HTR-8/SVneo (cell line): ENCODE measurements around the gene SPATA7.

Experiments
- DNase-seq: peaks from one replicate; pipeline ENCODE4 v3.0.0; 2011; ENCODE audit warnings: low spot score, mixed read lengths; ENCODE audit not compliant: insufficient read length
- FAIRE-seq: peaks from 2 replicates; lab custom pipeline; 2011; peaks lifted over from hg19 to GRCh38; lab: Jason Lieb, UNC

The SPATA7 gene

GRCh38 chr14:88477513-88478250 lies 92.2 kb downstream of the SPATA7 start:
- FAIRE-seq = no peak
- no peak for DNase-seq

DNA sequence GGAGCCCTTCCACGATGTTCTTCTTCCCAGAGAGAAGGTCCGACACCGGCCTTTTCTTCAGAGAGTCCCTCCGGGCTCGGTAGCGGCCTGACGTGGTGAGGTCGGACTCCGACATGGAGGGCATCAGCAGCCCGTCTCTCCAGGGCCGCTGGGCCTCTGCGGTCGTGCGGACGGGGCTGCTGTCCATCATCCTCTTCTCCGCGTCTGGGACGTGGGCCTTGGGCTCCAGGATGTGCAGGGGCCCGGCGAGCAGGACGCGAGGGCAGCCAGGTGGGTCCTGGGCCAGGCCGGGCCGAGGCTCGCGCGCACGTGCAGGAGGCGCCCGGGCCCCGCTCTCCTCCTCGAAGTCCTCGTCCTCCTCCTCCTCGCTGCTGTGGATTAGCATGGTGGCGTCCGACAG lies 93.5 kb downstream of the SPATA7 start:
- FAIRE-seq = no peak
- DNase-seq = no peak

DNA sequence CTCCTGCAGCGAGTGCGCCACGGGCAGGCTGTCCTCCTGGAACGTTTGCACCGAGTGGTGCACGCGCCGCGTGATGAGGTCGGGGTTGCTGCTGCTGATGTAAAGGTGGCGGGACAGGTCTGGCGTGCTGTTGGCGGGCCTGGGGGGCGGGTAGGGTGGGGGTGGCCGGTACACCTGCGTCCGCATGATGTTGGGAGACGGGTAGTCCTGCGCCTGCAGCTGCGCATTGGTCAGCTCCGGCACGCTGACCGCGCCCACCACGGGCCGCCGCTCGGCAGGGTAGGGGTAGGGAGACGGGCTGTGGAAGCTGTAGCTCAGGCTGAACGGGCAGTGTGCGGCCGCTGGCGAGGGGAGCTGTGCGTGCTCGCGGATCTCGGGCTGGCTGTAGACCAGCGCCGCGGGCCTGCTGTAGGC lies 94.1 kb downstream of the SPATA7 start:
- DNase-seq (no peak), FAIRE-seq (no peak)

GRCh38 chr14:88481059-88481458 lies 95.6 kb downstream of the SPATA7 start:
- FAIRE-seq = no peak
- no peak for DNase-seq

GRCh38 chr14:88481794-88482193 lies 96.3 kb downstream of the SPATA7 start:
- FAIRE-seq (no peak), DNase-seq (no peak)

DNA sequence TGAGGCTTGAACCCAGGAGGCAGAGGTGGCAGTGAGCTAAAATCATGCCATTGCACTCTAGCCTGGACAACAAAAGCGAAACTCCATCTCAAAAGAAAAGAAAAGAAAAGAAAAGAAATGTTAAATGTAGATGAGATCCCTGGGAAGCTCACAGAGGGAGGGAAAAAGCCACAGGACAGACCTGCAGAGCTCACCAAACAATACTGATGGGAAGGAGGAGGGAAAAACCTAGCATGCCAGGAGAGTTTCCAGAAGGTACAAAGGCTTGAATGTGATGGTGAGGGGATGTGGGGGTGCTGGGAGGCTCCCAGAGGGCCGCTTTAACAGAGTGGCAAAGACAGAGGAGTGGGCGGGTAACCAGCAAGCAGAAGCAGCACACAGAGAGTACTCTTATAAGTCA lies 97.1 kb downstream of the SPATA7 start:
- FAIRE-seq (no peak), DNase-seq (no peak)
